Progenitor cell of endocrine pancreas (in vitro differentiated cells): ENCODE data around the gene ASB3. TPM values are rescaled to one million over a fixed set of nuclear protein-coding genes. Genes with fewer than 3 reads are reported as not detected.

ENCODE experiments used
- DNase-seq: peaks from one replicate; pipeline ENCODE4 v3.0.0; 2021; ENCODE audit warnings: low spot score; ENCODE audit not compliant: unreplicated experiment
- H3K27ac Mint-ChIP-seq: 2 replicates; pipeline ENCODE4 v1.8.0; 2021; ENCODE audit warnings: mild to moderate bottlenecking, moderate library complexity, mixed read lengths
- H3K27me3 Mint-ChIP-seq: 2 replicates; pipeline ENCODE4 v1.8.0; 2021; ENCODE audit warnings: mixed read lengths
- H3K36me3 Mint-ChIP-seq: 2 replicates; pipeline ENCODE4 v1.8.0; 2022; ENCODE audit warnings: mixed read lengths; ENCODE audit not compliant: insufficient read depth
- H3K4me1 Mint-ChIP-seq: 2 replicates; pipeline ENCODE4 v1.8.0; 2021; ENCODE audit warnings: low read depth, mixed read lengths
- H3K4me3 Mint-ChIP-seq: 2 replicates; pipeline ENCODE4 v1.8.0; 2021; ENCODE audit warnings: low read depth, mild to moderate bottlenecking, moderate library complexity, mixed read lengths
- H3K9me3 Mint-ChIP-seq: 2 replicates; pipeline ENCODE4 v1.8.0; 2021; ENCODE audit warnings: low read depth, mixed read lengths
- total RNA-seq: library from RNA; stranded (reverse); gene quantifications from 2 replicates; pipeline ENCODE4 v1.2.1, GENCODE V29; 2021
- TF ChIP-seq, protein P1 (sequence below): fragments of 200-600 bp; sonication (generic); IDR thresholded peaks from one replicate; pipeline ENCODE4 v1.5.0; 2021; ENCODE audit warnings: antibody characterized with exemption, mild to moderate bottlenecking; ENCODE audit not compliant: unreplicated experiment

ASB3 gene
- total RNA-seq, 1 donor from 2014 or later = 31.4 TPM

DNA sequence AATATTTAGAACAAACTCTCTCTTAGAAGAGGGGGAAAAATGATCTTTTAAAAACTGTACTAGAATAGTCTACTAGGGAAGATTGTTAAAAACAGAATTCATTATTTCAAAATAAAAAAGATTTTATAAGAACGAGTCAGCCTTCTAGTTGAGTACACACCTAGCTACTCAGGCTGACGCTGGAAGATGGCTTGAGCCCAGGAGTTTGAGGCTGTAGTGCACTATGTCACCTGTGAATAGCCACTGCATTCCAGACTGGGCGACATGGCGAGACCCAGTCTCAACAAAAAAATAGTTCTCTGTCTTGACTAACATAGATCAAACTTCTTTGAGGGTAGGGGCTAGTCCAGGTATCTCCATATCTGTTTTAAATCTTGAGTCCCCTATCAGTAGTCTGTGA lies 34.0 kb upstream of the ASB3 start:
- no peaks in the 10 kb centered on the region for H3K9me3 Mint-ChIP-seq
- H3K4me1 Mint-ChIP-seq = no peaks in the 10 kb centered on the region
- H3K36me3 Mint-ChIP-seq = peaks cover 5% of the 10 kb centered on the region
- no peak overlapping the region for H3K4me3 Mint-ChIP-seq
- no peak overlapping the region for H3K27ac Mint-ChIP-seq
- no peak for DNase-seq
- H3K27me3 Mint-ChIP-seq = no peaks in the 10 kb centered on the region
- TF ChIP-seq, protein P1, sequence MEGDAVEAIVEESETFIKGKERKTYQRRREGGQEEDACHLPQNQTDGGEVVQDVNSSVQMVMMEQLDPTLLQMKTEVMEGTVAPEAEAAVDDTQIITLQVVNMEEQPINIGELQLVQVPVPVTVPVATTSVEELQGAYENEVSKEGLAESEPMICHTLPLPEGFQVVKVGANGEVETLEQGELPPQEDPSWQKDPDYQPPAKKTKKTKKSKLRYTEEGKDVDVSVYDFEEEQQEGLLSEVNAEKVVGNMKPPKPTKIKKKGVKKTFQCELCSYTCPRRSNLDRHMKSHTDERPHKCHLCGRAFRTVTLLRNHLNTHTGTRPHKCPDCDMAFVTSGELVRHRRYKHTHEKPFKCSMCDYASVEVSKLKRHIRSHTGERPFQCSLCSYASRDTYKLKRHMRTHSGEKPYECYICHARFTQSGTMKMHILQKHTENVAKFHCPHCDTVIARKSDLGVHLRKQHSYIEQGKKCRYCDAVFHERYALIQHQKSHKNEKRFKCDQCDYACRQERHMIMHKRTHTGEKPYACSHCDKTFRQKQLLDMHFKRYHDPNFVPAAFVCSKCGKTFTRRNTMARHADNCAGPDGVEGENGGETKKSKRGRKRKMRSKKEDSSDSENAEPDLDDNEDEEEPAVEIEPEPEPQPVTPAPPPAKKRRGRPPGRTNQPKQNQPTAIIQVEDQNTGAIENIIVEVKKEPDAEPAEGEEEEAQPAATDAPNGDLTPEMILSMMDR = no peak

DNA sequence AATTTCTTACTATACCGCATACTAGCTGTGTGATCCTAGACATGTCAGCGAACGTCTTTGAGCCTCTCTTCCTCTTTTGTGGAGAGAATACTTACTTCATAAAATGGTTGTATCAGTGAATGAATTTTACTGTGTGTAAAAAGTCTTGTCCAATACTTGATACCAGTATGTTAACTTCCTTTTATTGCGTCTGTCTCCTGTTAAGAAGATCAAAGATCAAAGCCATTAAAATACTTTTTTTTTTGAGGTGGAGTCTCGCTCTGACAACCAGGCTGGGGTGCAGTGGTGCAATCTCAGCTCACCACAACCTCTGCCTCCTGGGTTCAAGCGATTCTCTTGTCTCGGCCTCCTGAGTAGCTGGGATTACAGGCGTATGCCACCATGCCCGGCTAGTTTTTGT lies 33.3 kb upstream of the ASB3 start:
- no peaks in the 10 kb centered on the region for H3K27me3 Mint-ChIP-seq
- H3K9me3 Mint-ChIP-seq = no peaks in the 10 kb centered on the region

GRCh38 chr2:53819634-53820033 lies 32.9 kb upstream of the ASB3 start:
- TF ChIP-seq, protein P1 = no peak
- Mint-ChIP-seq H3K27ac (no peak overlapping the region), H3K9me3 (no peaks in the 10 kb centered on the region), H3K4me1 (no peaks in the 10 kb centered on the region), H3K27me3 (no peaks in the 10 kb centered on the region), H3K36me3 (peaks cover 11% of the 10 kb centered on the region), H3K4me3 (no peak overlapping the region)
- no peak for DNase-seq

More for the DNA sequence above, 33.3 kb upstream of the ASB3 start:
- Mint-ChIP-seq H3K27ac (peak overlapping the region; percentile 78), H3K4me3 (no peak overlapping the region), H3K36me3 (peaks cover 11% of the 10 kb centered on the region), H3K4me1 (no peaks in the 10 kb centered on the region)
- TF ChIP-seq, protein P1 = no peak
- DNase-seq = no peak

DNA sequence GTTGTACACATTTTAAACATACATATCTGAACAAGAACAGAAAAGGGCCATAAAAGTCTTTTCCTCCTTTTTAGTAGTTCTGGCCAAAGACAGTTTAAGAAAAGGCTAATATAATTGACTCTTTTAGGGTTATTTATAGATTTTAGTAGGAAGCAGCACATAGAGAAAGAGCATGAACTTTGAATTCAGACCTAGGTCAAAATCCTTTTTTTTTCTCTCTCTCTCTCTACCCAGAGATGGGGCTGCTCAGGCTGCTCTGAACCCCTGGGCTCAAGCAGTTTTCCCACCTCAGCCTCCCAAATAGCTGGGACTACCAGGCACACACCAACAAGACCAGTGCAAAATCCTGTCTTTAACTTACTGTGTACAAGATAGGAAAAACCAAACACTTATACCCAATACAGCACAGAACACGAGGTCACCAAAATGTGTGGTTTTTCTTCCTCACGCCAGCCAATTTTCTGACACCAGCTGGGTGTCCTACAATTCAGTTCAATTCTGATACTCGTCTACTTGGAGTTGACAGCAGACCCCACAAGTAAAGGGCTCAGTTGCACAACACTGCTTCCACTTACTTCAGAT lies 32.2 kb upstream of the ASB3 start:
- TF ChIP-seq, protein P1 = no peak
- H3K4me3 Mint-ChIP-seq = no peak overlapping the region
- H3K36me3 Mint-ChIP-seq = peaks cover 11% of the 10 kb centered on the region
- H3K4me1 Mint-ChIP-seq = no peaks in the 10 kb centered on the region
- no peaks in the 10 kb centered on the region for H3K9me3 Mint-ChIP-seq
- H3K27ac Mint-ChIP-seq = no peak overlapping the region
- no peaks in the 10 kb centered on the region for H3K27me3 Mint-ChIP-seq
- no peak for DNase-seq

- Mint-ChIP-seq H3K4me3 (no peak overlapping the region), H3K27ac (no peak overlapping the region), H3K4me1 (no peaks in the 10 kb centered on the region), H3K36me3 (peaks cover 19% of the 10 kb centered on the region), H3K27me3 (no peaks in the 10 kb centered on the region), H3K9me3 (no peaks in the 10 kb centered on the region)
- TF ChIP-seq, protein P1 = no peak
- DNase-seq = no peak
These were observed 26.4 kb upstream of the ASB3 start for GRCh38 chr2:53813151-53813550.
